Sigmoid colon (tissue), 4 donors: Measurements from ENCODE around the gene HAO1.

Experiments used
- CTCF ChIP-seq, 4 experiments: fragments of 450-650 bp in 3 of 4; fragments of 200-600 bp in 1 of 4; IDR thresholded peaks; one replicate each; pipeline ENCODE4 v1.5.1; 2016 to 2019; ENCODE audit warnings: antibody characterized with exemption in 4 of 4, mild to moderate bottlenecking in 3 of 4, moderate library complexity in 2 of 4
- POLR2A ChIP-seq, 2 donors: fragments of 450-650 bp; IDR thresholded peaks; one replicate each; pipeline ENCODE4 v1.6.1; 2016; ENCODE audit warnings: antibody characterized with exemption in 2 of 2, mild to moderate bottlenecking in 2 of 2, moderate library complexity in 2 of 2
- POLR2AphosphoS5 ChIP-seq, 4 donors: sonication (generic); formaldehyde crosslinking; IDR thresholded peaks; one replicate each; pipeline ENCODE4 v1.6.1; 2017; ENCODE audit warnings: antibody characterized with exemption in 4 of 4

- TF ChIP-seq CTCF (IDR thresholded peaks at IDR 0.05) = no peak
- TF ChIP-seq POLR2AphosphoS5 (IDR thresholded peaks at IDR 0.05) = no peak
- no peak for TF ChIP-seq POLR2A (IDR thresholded peaks at IDR 0.05)
Observed at GRCh38 chr20:7868108-7868507, 72.2 kb downstream of the HAO1 start.
